ENCODE results near the gene OR2A1. TPM values are rescaled to one million over a fixed set of nuclear protein-coding genes. Genes with fewer than 3 reads are reported as not detected.
A peak's percentile ranks its signal among the peaks of the same experiment; 100 is the strongest.
"Not testable (repeated sequence)": the region's sequence is repeated elsewhere in the genome, so short reads cannot be mapped to it uniquely, and the experiment has no call there.

Gene OR2A1
- total RNA-seq, 1 experiment from 2014 or later, result not detected

GRCh38 chr7:144355176-144355822, 43.1 kb downstream of the OR2A1 start, which contains the start of gene ARHGEF5:
Gene ARHGEF5, plus strand, starts transcription at chr7:144355402. Its CDS starts 7,268 bp downstream, at chr7:144362670.
- not testable (repeated sequence) for H3K9me3 Mint-ChIP-seq (ENCODE audit: unreplicated experiment)

GRCh38 chr7:144356185-144356584, 44.0 kb downstream of the OR2A1 start:
- BruUV-seq (replicated peaks); H3K9me3 Mint-ChIP-seq (ENCODE audit: unreplicated experiment); H3K4me3 Mint-ChIP-seq (ENCODE audit: unreplicated experiment); H3K27ac Mint-ChIP-seq (ENCODE audit: low read depth, unreplicated experiment); H3K4me1 Mint-ChIP-seq (ENCODE audit: insufficient read depth, unreplicated experiment); CTCF ChIA-PET; H3K36me3 Mint-ChIP-seq (ENCODE audit: insufficient read depth, unreplicated experiment); intact Hi-C loops (cut with micrococcal nuclease); POLR2A ChIA-PET; H3K27me3 Mint-ChIP-seq (ENCODE audit: insufficient read depth, unreplicated experiment); DNase-seq (ENCODE audit: unreplicated experiment): not testable (repeated sequence)

More at GRCh38 chr7:144355176-144355822, 43.1 kb downstream of the OR2A1 start, which contains the start of gene ARHGEF5:
- POLR2A ChIA-PET; CTCF ChIA-PET; H3K27me3 Mint-ChIP-seq (ENCODE audit: insufficient read depth, unreplicated experiment); BruUV-seq (replicated peaks); H3K4me1 Mint-ChIP-seq (ENCODE audit: insufficient read depth, unreplicated experiment); intact Hi-C loops (cut with micrococcal nuclease); H3K36me3 Mint-ChIP-seq (ENCODE audit: insufficient read depth, unreplicated experiment); DNase-seq (ENCODE audit: unreplicated experiment): not testable (repeated sequence)
- Mint-ChIP-seq H3K4me3 (ENCODE audit: unreplicated experiment) (peak within 1 kb of the TSS; percentile 78), H3K27ac (ENCODE audit: low read depth, unreplicated experiment) (peak within 1 kb of the TSS; percentile 71)

- H3K27me3 Mint-ChIP-seq (ENCODE audit: insufficient read depth, unreplicated experiment); DNase-seq (ENCODE audit: unreplicated experiment); H3K4me3 Mint-ChIP-seq (ENCODE audit: unreplicated experiment); POLR2A ChIA-PET; CTCF ChIA-PET; H3K36me3 Mint-ChIP-seq (ENCODE audit: insufficient read depth, unreplicated experiment); H3K9me3 Mint-ChIP-seq (ENCODE audit: unreplicated experiment); H3K4me1 Mint-ChIP-seq (ENCODE audit: insufficient read depth, unreplicated experiment); BruUV-seq (replicated peaks); intact Hi-C loops (cut with micrococcal nuclease); H3K27ac Mint-ChIP-seq (ENCODE audit: low read depth, unreplicated experiment): not testable (repeated sequence)
Measured at GRCh38 chr7:144356860-144357259, 44.6 kb downstream of the OR2A1 start.

GRCh38 chr7:144362061-144362460, 49.8 kb downstream of the OR2A1 start:
- CTCF ChIA-PET; POLR2A ChIA-PET; H3K4me3 Mint-ChIP-seq (ENCODE audit: unreplicated experiment); H3K4me1 Mint-ChIP-seq (ENCODE audit: insufficient read depth, unreplicated experiment); H3K27ac Mint-ChIP-seq (ENCODE audit: low read depth, unreplicated experiment); DNase-seq (ENCODE audit: unreplicated experiment); H3K27me3 Mint-ChIP-seq (ENCODE audit: insufficient read depth, unreplicated experiment); BruUV-seq (replicated peaks); H3K36me3 Mint-ChIP-seq (ENCODE audit: insufficient read depth, unreplicated experiment); intact Hi-C loops (cut with micrococcal nuclease); H3K9me3 Mint-ChIP-seq (ENCODE audit: unreplicated experiment): not testable (repeated sequence)

GRCh38 chr7:144365523-144365922, 53.3 kb downstream of the OR2A1 start:
- POLR2A ChIA-PET; BruUV-seq (replicated peaks); DNase-seq (ENCODE audit: unreplicated experiment); CTCF ChIA-PET; H3K27me3 Mint-ChIP-seq (ENCODE audit: insufficient read depth, unreplicated experiment); intact Hi-C loops (cut with micrococcal nuclease); H3K4me3 Mint-ChIP-seq (ENCODE audit: unreplicated experiment); H3K36me3 Mint-ChIP-seq (ENCODE audit: insufficient read depth, unreplicated experiment); H3K4me1 Mint-ChIP-seq (ENCODE audit: insufficient read depth, unreplicated experiment); H3K9me3 Mint-ChIP-seq (ENCODE audit: unreplicated experiment): not testable (repeated sequence)
- peak overlapping the region; percentile 59 for H3K27ac Mint-ChIP-seq (ENCODE audit: low read depth, unreplicated experiment)

- H3K27me3 Mint-ChIP-seq (ENCODE audit: insufficient read depth, unreplicated experiment); H3K9me3 Mint-ChIP-seq (ENCODE audit: unreplicated experiment); H3K4me3 Mint-ChIP-seq (ENCODE audit: unreplicated experiment); BruUV-seq (replicated peaks); intact Hi-C loops (cut with micrococcal nuclease); H3K27ac Mint-ChIP-seq (ENCODE audit: low read depth, unreplicated experiment); DNase-seq (ENCODE audit: unreplicated experiment); H3K36me3 Mint-ChIP-seq (ENCODE audit: insufficient read depth, unreplicated experiment); CTCF ChIA-PET; POLR2A ChIA-PET; H3K4me1 Mint-ChIP-seq (ENCODE audit: insufficient read depth, unreplicated experiment): not testable (repeated sequence)
Measured at GRCh38 chr7:144367250-144367649, 55.0 kb downstream of the OR2A1 start.

GRCh38 chr7:144369221-144369620, 57.0 kb downstream of the OR2A1 start:
- DNase-seq (ENCODE audit: unreplicated experiment); H3K9me3 Mint-ChIP-seq (ENCODE audit: unreplicated experiment); H3K27ac Mint-ChIP-seq (ENCODE audit: low read depth, unreplicated experiment); H3K4me3 Mint-ChIP-seq (ENCODE audit: unreplicated experiment); H3K27me3 Mint-ChIP-seq (ENCODE audit: insufficient read depth, unreplicated experiment); intact Hi-C loops (cut with micrococcal nuclease); BruUV-seq (replicated peaks); CTCF ChIA-PET; H3K4me1 Mint-ChIP-seq (ENCODE audit: insufficient read depth, unreplicated experiment); H3K36me3 Mint-ChIP-seq (ENCODE audit: insufficient read depth, unreplicated experiment); POLR2A ChIA-PET: not testable (repeated sequence)

Other genes starting within 250 kb of the OR2A1 start
- not detected in 2 replicates for gene OR2A25, start 242.6 kb upstream of the OR2A1 start, total RNA-seq (2022)
- not detected in 2 replicates for gene OR2A12, start 226.1 kb upstream of the OR2A1 start, total RNA-seq (2022)
- not detected in 2 replicates for gene OR2A2, start 202.8 kb upstream of the OR2A1 start, total RNA-seq (2022)
- gene OR2A14, start 189.2 kb upstream of the OR2A1 start, total RNA-seq (2022), result not detected in 2 replicates
- 23.2 and 26.0 TPM in 2 replicates for gene CTAGE4, start 129.0 kb upstream of the OR2A1 start, total RNA-seq (2022)
- gene ARHGEF35, start 116.6 kb upstream of the OR2A1 start, total RNA-seq (2022), result 0.93 TPM in 1 of 2 replicates, not detected in the other
- gene OR2A42, start 72.8 kb upstream of the OR2A1 start, total RNA-seq (2022), result not detected in 2 replicates
- 10.0 and 13.6 TPM in 2 replicates for gene OR2A7, start 47.6 kb upstream of the OR2A1 start, total RNA-seq (2022)
- gene CTAGE8, start 43.1 kb upstream of the OR2A1 start, total RNA-seq (2022), result 0.96 and 2.6 TPM in 2 replicates
- gene ARHGEF5, start 43.0 kb downstream of the OR2A1 start, total RNA-seq (2022), result 48.2 and 54.7 TPM in 2 replicates
- gene NOBOX, start 91.3 kb downstream of the OR2A1 start, total RNA-seq (2022), result not detected in 2 replicates

All from MCF 10A (cell line).